K562 (cell line): Measurements from ENCODE around the gene MAP3K13. TPM values are rescaled to one million over a fixed set of nuclear protein-coding genes. Genes with fewer than 3 reads are reported as not detected.

ENCODE experiments used
- ATAC-seq: fragments of 200-7000 bp; cut with Tn5 transposase; 3 replicates; pipeline ENCODE4 v1.9.1; 2020; ENCODE audit warnings: moderate library complexity
- BruUV-seq: library from RNA; stranded (reverse); fragments of 400-500 nt; replicated peaks from 2 replicates; lab custom pipeline; 2021; lab: Mats Ljungman, UMichigan
- CTCF ChIA-PET: fragments of 300-600 bp; formaldehyde crosslinking; extraction: SDS; loops from one replicate; lab custom pipeline; 2021; ENCODE audit warnings: low intra/inter-chr PET ratio; lab: Yijun Ruan, JAX
- POLR2A ChIA-PET: fragments of 300-600, 350-650 bp; sonication (Branson Sonifier 250); formaldehyde crosslinking; extraction: SDS; loops from one replicate; lab custom pipeline; 2021; ENCODE audit warnings: antibody characterized with exemption, inconsistent platforms; lab: Yijun Ruan, JAX
- DNase-seq, 4 experiments: peaks; one replicate each; pipeline versions ENCODE4 v3.0.0 to v3.0.0-alpha.2; 2011 to 2018; ENCODE audit warnings: low spot score in 3 of 4, mixed read lengths in 3 of 4; ENCODE audit errors: extremely low read depth in 1 of 4
- FAIRE-seq: peaks from 2 replicates; lab custom pipeline; 2011; peaks lifted over from hg19 to GRCh38; lab: Jason Lieb, UNC
- H2AFZ ChIP-seq: 2 replicates; pipeline ENCODE4 v1.6.0; 2011; ENCODE audit warnings: low read depth, low read length, control low read depth, inconsistent platforms
- H3K27ac ChIP-seq: fragments of 200-600 bp; 3 replicates; pipeline ENCODE4 v1.8.0; 2011; ENCODE audit warnings: low read depth, mild to moderate bottlenecking, control low read depth, inconsistent platforms, low read length, moderate library complexity, mixed read lengths; ENCODE audit errors: extremely low read depth
- H3K27me3 ChIP-seq, 2 experiments: fragments of 300-600 bp in 1 of 2; 2 replicates in 1 of 2; 3 replicates in 1 of 2; pipeline versions ENCODE4 v1.6.0 to v1.8.0; 2011; ENCODE audit warnings: inconsistent platforms in 2 of 2, low read length in 2 of 2, mild to moderate bottlenecking in 1 of 2, mixed read lengths in 1 of 2, moderate library complexity in 1 of 2; ENCODE audit not compliant: control insufficient read depth in 2 of 2, insufficient read depth in 2 of 2
- H3K36me3 ChIP-seq: fragments of 300-600 bp; 3 replicates; pipeline ENCODE4 v1.8.0; 2011; ENCODE audit warnings: mild to moderate bottlenecking, low read length, inconsistent platforms; ENCODE audit not compliant: control insufficient read depth, insufficient read depth
- H3K4me1 ChIP-seq, 2 experiments: fragments of 200-600 bp in 1 of 2; replicated peaks in 1 of 2; 2 replicates in 1 of 2; 3 replicates in 1 of 2; pipeline versions ENCODE4 v1.5.1 to v1.8.0; 2011; ENCODE audit warnings: inconsistent platforms in 2 of 2, low read length in 2 of 2, mild to moderate bottlenecking in 1 of 2, mixed read lengths in 1 of 2, moderate library complexity in 1 of 2; ENCODE audit not compliant: control insufficient read depth in 2 of 2, insufficient read depth in 2 of 2
- H3K4me2 ChIP-seq: 2 replicates; pipeline ENCODE4 v1.6.1; 2011; ENCODE audit warnings: low read length, control low read depth, inconsistent platforms, mixed read lengths; ENCODE audit not compliant: insufficient read depth
- H3K4me3 ChIP-seq: fragments of 200-600 bp; sonication (generic), shearing (Covaris generic); 2 replicates; pipeline ENCODE4 v1.5.1; 2016; ENCODE audit warnings: control low read depth, inconsistent platforms
- H3K79me2 ChIP-seq: fragments of 200-600 bp; 3 replicates; pipeline ENCODE4 v1.8.0; 2011; ENCODE audit warnings: low read length, inconsistent platforms; ENCODE audit not compliant: control insufficient read depth, insufficient read depth
- H3K9ac ChIP-seq, 2 experiments: 2 replicates each; pipeline versions ENCODE4 v1.6.0 to v1.6.1; 2011; ENCODE audit warnings: low read depth in 2 of 2, low read length in 2 of 2, control low read depth in 1 of 2, inconsistent platforms in 1 of 2, mild to moderate bottlenecking in 1 of 2, mixed read lengths in 1 of 2; ENCODE audit not compliant: insufficient read depth in 1 of 2
- H3K9me1 ChIP-seq: one replicate; pipeline ENCODE4 v1.6.0; 2011; ENCODE audit warnings: inconsistent platforms, mild to moderate bottlenecking, low read length, moderate library complexity; ENCODE audit not compliant: control insufficient read depth, insufficient read depth
- H3K9me3 ChIP-seq: replicated peaks from 2 replicates; pipeline ENCODE4 v1.5.1; 2011; ENCODE audit warnings: low read depth, low read length, inconsistent platforms; ENCODE audit not compliant: control insufficient read depth, insufficient read depth
- H4K20me1 ChIP-seq: replicated peaks from 2 replicates; pipeline ENCODE4 v1.6.1; 2011; ENCODE audit warnings: low read length, inconsistent platforms, mixed read lengths; ENCODE audit not compliant: control insufficient read depth, insufficient read depth
- ASH1L ChIP-seq: fragments of 450-650 bp; IDR thresholded peaks from 2 replicates; pipeline ENCODE4 v1.6.1; 2018; ENCODE audit warnings: borderline replicate concordance, mild to moderate bottlenecking, low read depth; ENCODE audit not compliant: partially characterized antibody
- BCL6 ChIP-seq: fragments of 250-450 bp; sonication (Bioruptor Pico); IDR thresholded peaks from 2 replicates; pipeline ENCODE4 v1.4.0; 2020
- HMGN3 ChIP-seq: IDR thresholded peaks from 2 replicates; pipeline ENCODE4 v1.6.1; 2011; ENCODE audit warnings: borderline replicate concordance, low read depth, mild to moderate bottlenecking, mixed read lengths, low read length; ENCODE audit not compliant: insufficient read length; ENCODE audit errors: extremely low read depth
- MTA1 ChIP-seq: fragments of 450-650 bp; IDR thresholded peaks from 2 replicates; pipeline ENCODE4 v1.6.1; 2017; ENCODE audit warnings: borderline replicate concordance
- NFRKB ChIP-seq: fragments of 450-650 bp; IDR thresholded peaks from 2 replicates; pipeline ENCODE4 v1.6.1; 2016; ENCODE audit warnings: low read depth
- NR2F6 ChIP-seq: fragments of 450-650 bp; formaldehyde crosslinking; IDR thresholded peaks from 2 replicates; pipeline ENCODE4 v1.4.0; 2020; ENCODE audit warnings: mild to moderate bottlenecking
- SOX6 ChIP-seq: fragments of 450-650 bp; IDR thresholded peaks from 2 replicates; pipeline ENCODE4 v1.6.1; 2014; ENCODE audit warnings: mild to moderate bottlenecking
- WGBS: fragments of 100-300 bp; shearing (Covaris generic); methylation state at CpG from one replicate; pipeline ENCODE4 v1.1.6; 2016; ENCODE audit warnings: low coverage, mixed read lengths; ENCODE audit not compliant: insufficient coverage; ENCODE audit errors: missing lambda C conversion rate; 5-methylcytosine and 5-hydroxymethylcytosine counted together
- in situ Hi-C: fragments of 300-500 bp; cut with MboI; formaldehyde crosslinking; loops from 4 replicates; pipeline ENCODE4 v1.15.0; 2018; ENCODE audit warnings: inconsistent platforms, mixed read lengths
- intact Hi-C: fragments of 100-400 bp; cut with micrococcal nuclease; formaldehyde crosslinking; loops from 2 replicates; pipeline ENCODE4 v1.14.2; 2022
- polyA plus RNA-seq, 8 experiments: library from polyadenylated mRNA; depleted of rRNA in 4 of 8; stranded (reverse) in 5 of 8; unstranded in 3 of 8; fragments of >200 nt; fragmentation: Nextera tagmentation in 2 of 8; fragmentation: Illumina TruSeq in 1 of 8; extraction: Ambion mirVana in 2 of 8; extraction: Trizol in 1 of 8; gene quantifications; 2 replicates each; pipeline versions ENCODE4 v1.2.1 to v1.2.3, GENCODE V29; 2011 to 2014; ENCODE audit warnings: inconsistent platforms in 1 of 8, missing spikeins in 1 of 8
- total RNA-seq, 7 experiments: library from RNA; depleted of rRNA in 6 of 7; stranded (reverse); fragments of >200 nt in 6 of 7; fragmentation: Illumina TruSeq in 2 of 7; extraction: Trizol in 2 of 7; gene quantifications; 2 replicates each; pipeline versions ENCODE4 v1.2.1 to v1.2.3, GENCODE V29; 2011 to 2021; ENCODE audit warnings: low replicate concordance in 1 of 7
- TF ChIP-seq, protein P1 (sequence below), 2 experiments: IDR thresholded peaks; 2 replicates each; pipeline ENCODE4 v1.6.1; 2011; ENCODE audit warnings: borderline replicate concordance in 1 of 2, control low read depth in 1 of 2, low read depth in 1 of 2, low read length in 1 of 2, mild to moderate bottlenecking in 1 of 2, mixed read lengths in 1 of 2, moderate library complexity in 1 of 2; ENCODE audit not compliant: insufficient read depth in 1 of 2, insufficient read length in 1 of 2, poor library complexity in 1 of 2, severe bottlenecking in 1 of 2; ENCODE audit errors: extremely low read depth in 1 of 2
- TF ChIP-seq, protein P2 (sequence below): IDR thresholded peaks from 2 replicates; pipeline ENCODE4 v1.6.1; 2011; ENCODE audit not compliant: insufficient read length; ENCODE audit errors: extremely low read depth
- TF ChIP-seq, protein P3 (sequence below): fragments of 450-650 bp; formaldehyde crosslinking; conservative IDR thresholded peaks from 2 replicates; pipeline ENCODE4 v1.4.0; 2022; ENCODE audit warnings: mild to moderate bottlenecking, missing genetic modification characterization
- TF ChIP-seq, protein P4 (sequence below): fragments of 450-650 bp; formaldehyde crosslinking; IDR thresholded peaks from 2 replicates; pipeline ENCODE4 v1.4.0; 2020; ENCODE audit warnings: mild to moderate bottlenecking, moderate library complexity
- TF ChIP-seq, protein P5 (sequence below): sonication (generic); formaldehyde crosslinking; IDR thresholded peaks from 2 replicates; pipeline ENCODE4 v1.8.1; 2023; ENCODE audit warnings: mild to moderate bottlenecking, missing genetic modification reagents
- TF ChIP-seq, protein P6 (sequence below): sonication (generic); formaldehyde crosslinking; IDR thresholded peaks from 2 replicates; pipeline ENCODE4 v1.9.0; 2022; ENCODE audit warnings: mild to moderate bottlenecking, missing genetic modification reagents

Gene MAP3K13
- total and polyA plus RNA-seq, 9 of the 15 experiments (the other 6 are each of a cell fraction or from before 2014, with no cell fraction given): 0.04 to 0.32 (median 0.15) TPM; not detected in 2

DNA sequence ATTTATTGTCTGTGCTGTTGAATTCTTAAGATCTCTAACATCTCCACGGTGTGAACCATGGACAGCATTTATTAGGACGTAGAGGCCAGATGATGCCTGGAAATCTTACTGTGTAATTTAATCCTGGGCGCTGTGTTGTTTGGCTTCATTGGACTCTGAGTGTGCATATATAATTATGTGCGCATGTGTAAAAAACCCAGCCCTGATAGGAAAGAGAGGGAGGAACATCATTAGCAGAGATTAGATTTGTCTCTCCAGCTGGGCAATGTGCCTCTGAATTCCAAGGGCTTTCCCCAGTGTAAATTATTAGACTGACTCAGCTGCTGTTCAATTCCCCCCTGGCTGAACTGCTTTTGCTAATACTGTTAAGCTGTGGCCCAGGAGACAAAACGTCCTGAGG is 39.6 kb downstream of the MAP3K13 start (continued):
- no peak for TF ChIP-seq BCL6
- no peak for TF ChIP-seq NR2F6
- TF ChIP-seq, protein P1, sequence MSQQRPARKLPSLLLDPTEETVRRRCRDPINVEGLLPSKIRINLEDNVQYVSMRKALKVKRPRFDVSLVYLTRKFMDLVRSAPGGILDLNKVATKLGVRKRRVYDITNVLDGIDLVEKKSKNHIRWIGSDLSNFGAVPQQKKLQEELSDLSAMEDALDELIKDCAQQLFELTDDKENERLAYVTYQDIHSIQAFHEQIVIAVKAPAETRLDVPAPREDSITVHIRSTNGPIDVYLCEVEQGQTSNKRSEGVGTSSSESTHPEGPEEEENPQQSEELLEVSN (IDR thresholded peaks at IDR 0.05; ENCODE audit: borderline replicate concordance in 1 of 2, extremely low read depth in 1 of 2, insufficient read depth in 1 of 2, insufficient read length in 1 of 2, low read depth in 1 of 2, low read length in 1 of 2, poor library complexity in 1 of 2, severe bottlenecking in 1 of 2): no peak

DNA sequence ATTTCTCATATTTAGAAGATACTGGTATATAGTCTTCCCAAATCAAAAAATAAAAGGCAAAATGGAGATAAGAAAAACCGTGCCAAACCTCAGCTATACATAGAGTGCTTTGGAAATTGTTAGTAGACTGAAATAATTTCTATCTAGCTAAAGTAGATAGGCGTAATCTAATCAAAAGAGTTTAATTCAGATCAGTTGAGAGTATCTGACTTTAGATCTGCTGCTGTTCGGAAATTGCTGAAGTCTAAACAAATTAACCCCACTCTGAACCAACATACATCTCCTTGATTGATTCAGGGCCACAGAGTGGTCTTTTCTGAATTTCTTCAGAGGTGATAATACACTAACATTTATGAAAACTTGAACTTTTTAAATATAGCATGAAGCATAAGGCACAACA is 40.1 kb downstream of the MAP3K13 start:
- Histone ChIP-seq H3K4me3 (no peak overlapping the region), H3K9me1 (no peaks in the 10 kb centered on the region), H3K79me2 (no peaks in the 10 kb centered on the region), H3K27ac (no peak overlapping the region), H3K27me3 (peaks cover 19 to 21% of the 10 kb centered on the region in 2 experiments; a peak in 4 of 5 replicates), H3K9ac (no peak overlapping the region), H3K9me3 (no peaks in the 10 kb centered on the region), H3K4me1 (no peaks in the 10 kb centered on the region), H2AFZ (no peak overlapping the region), H4K20me1 (no peaks in the 10 kb centered on the region), H3K36me3 (no peaks in the 10 kb centered on the region), H3K4me2 (no peak overlapping the region)
- no peak for ATAC-seq
- WGBS: 3% methylated on average over 3 of the region's 3 CpGs
- TF ChIP-seq, protein P2, sequence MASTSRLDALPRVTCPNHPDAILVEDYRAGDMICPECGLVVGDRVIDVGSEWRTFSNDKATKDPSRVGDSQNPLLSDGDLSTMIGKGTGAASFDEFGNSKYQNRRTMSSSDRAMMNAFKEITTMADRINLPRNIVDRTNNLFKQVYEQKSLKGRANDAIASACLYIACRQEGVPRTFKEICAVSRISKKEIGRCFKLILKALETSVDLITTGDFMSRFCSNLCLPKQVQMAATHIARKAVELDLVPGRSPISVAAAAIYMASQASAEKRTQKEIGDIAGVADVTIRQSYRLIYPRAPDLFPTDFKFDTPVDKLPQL: no peak
- TF ChIP-seq NFRKB (no peak), SOX6 (no peak), ASH1L (no peak), HMGN3 (no peak), MTA1 (no peak)
- TF ChIP-seq, protein P3, sequence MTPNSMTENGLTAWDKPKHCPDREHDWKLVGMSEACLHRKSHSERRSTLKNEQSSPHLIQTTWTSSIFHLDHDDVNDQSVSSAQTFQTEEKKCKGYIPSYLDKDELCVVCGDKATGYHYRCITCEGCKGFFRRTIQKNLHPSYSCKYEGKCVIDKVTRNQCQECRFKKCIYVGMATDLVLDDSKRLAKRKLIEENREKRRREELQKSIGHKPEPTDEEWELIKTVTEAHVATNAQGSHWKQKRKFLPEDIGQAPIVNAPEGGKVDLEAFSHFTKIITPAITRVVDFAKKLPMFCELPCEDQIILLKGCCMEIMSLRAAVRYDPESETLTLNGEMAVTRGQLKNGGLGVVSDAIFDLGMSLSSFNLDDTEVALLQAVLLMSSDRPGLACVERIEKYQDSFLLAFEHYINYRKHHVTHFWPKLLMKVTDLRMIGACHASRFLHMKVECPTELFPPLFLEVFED (CRISPR knock-in tag): no peak
- TF ChIP-seq, protein P4, sequence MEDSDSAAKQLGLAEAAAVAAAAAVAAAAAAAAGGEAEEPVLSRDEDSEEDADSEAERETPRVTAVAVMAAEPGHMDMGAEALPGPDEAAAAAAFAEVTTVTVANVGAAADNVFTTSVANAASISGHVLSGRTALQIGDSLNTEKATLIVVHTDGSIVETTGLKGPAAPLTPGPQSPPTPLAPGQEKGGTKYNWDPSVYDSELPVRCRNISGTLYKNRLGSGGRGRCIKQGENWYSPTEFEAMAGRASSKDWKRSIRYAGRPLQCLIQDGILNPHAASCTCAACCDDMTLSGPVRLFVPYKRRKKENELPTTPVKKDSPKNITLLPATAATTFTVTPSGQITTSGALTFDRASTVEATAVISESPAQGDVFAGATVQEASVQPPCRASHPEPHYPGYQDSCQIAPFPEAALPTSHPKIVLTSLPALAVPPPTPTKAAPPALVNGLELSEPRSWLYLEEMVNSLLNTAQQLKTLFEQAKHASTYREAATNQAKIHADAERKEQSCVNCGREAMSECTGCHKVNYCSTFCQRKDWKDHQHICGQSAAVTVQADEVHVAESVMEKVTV: no peak
- TF ChIP-seq, protein P5, sequence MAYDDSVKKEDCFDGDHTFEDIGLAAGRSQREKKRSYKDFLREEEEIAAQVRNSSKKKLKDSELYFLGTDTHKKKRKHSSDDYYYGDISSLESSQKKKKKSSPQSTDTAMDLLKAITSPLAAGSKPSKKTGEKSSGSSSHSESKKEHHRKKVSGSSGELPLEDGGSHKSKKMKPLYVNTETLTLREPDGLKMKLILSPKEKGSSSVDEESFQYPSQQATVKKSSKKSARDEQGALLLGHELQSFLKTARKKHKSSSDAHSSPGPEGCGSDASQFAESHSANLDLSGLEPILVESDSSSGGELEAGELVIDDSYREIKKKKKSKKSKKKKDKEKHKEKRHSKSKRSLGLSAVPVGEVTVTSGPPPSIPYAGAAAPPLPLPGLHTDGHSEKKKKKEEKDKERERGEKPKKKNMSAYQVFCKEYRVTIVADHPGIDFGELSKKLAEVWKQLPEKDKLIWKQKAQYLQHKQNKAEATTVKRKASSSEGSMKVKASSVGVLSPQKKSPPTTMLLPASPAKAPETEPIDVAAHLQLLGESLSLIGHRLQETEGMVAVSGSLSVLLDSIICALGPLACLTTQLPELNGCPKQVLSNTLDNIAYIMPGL (CRISPR knock-in tag): no peak
- TF ChIP-seq, protein P6, sequence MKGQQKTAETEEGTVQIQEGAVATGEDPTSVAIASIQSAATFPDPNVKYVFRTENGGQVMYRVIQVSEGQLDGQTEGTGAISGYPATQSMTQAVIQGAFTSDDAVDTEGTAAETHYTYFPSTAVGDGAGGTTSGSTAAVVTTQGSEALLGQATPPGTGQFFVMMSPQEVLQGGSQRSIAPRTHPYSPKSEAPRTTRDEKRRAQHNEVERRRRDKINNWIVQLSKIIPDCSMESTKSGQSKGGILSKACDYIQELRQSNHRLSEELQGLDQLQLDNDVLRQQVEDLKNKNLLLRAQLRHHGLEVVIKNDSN (CRISPR knock-in tag): no peak
- no TSS peak for BruUV-seq
- in situ Hi-C loops (no loop called here), intact Hi-C loops (no loop called here)
- ChIA-PET POLR2A (interaction anchor here (0.9 kb wide), 1 partner anchor 127 kb away, joined by 3 read pairs; no protein-coding TSS in a partner anchor), CTCF (no interaction called here)
- no peak for DNase-seq
- no peak for FAIRE-seq
